ENCODE results near the gene GTSE1. TPM values are rescaled to one million over a fixed set of nuclear protein-coding genes. Genes with fewer than 3 reads are reported as not detected.

Gene GTSE1
- total RNA-seq, 4 donors from 2014 or later: 0.13 to 0.20 (median 0.19) TPM; not detected in 1

DNA sequence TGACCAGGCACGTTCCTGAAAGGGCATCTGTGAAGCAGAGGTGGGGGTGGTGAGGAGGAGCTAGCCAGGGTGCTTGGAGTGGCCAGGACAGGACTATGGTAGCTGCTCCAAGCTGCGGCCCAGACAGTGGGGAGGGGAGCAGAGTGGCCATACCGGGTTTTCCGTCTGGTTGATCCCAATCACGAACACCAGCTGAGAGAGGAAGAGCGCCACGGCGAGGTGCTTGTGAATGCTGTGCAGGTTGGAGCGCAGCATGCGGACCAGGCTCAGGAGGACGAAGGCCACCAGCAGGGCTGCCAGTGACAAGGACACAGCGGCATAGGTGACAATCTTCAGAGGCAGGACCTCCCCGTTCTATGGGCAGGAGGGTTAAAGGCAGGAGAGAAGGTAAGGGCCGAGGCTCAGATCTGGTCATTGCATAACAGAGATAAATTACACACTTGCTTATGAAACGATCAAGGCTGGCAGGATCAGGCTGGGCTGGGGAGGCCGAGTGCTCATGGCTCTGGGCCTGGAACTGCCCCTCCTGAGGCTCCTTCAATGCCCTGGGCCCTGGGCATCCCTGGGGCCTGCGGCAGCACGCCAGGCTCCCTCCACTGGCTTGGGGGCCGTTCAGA is 80.3 kb downstream of the GTSE1 start:
- 83 to 96% methylated on average over 1 to 11 of the region's 19 CpGs for WGBS, 2 donors (ENCODE audit: low coverage in 1 of 2)
- H3K27ac ChIP-seq: no peak overlapping the region

GRCh38 chr22:46377525-46378425 is 81.1 kb downstream of the GTSE1 start:
- H3K4me1 ChIP-seq: no peaks in the 10 kb centered on the region
- H3K36me3 ChIP-seq: no peaks in the 10 kb centered on the region
- ATAC-seq: no peak
- WGBS, 2 donors (ENCODE audit: low coverage in 1 of 2): 61 to 100% methylated on average over 1 to 7 of the region's 27 CpGs
- no peak overlapping the region for H3K27ac ChIP-seq
- TF ChIP-seq POLR2A (IDR thresholded peaks at IDR 0.05) (no peak), EP300 (IDR thresholded peaks at IDR 0.05) (no peak), POLR2AphosphoS5 (IDR thresholded peaks at IDR 0.05) (no peak)
- TF ChIP-seq, protein P1, sequence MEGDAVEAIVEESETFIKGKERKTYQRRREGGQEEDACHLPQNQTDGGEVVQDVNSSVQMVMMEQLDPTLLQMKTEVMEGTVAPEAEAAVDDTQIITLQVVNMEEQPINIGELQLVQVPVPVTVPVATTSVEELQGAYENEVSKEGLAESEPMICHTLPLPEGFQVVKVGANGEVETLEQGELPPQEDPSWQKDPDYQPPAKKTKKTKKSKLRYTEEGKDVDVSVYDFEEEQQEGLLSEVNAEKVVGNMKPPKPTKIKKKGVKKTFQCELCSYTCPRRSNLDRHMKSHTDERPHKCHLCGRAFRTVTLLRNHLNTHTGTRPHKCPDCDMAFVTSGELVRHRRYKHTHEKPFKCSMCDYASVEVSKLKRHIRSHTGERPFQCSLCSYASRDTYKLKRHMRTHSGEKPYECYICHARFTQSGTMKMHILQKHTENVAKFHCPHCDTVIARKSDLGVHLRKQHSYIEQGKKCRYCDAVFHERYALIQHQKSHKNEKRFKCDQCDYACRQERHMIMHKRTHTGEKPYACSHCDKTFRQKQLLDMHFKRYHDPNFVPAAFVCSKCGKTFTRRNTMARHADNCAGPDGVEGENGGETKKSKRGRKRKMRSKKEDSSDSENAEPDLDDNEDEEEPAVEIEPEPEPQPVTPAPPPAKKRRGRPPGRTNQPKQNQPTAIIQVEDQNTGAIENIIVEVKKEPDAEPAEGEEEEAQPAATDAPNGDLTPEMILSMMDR (IDR thresholded peaks at IDR 0.05): no peak
- H3K4me3 ChIP-seq: no peak overlapping the region
- H3K9me3 ChIP-seq: peaks cover 0 to 19% (median 0%) of the 10 kb centered on the region in 3 donors
- H3K27me3 ChIP-seq: peaks cover 16% of the 10 kb centered on the region

More for the DNA sequence above, 80.3 kb downstream of the GTSE1 start:
- Histone ChIP-seq H3K36me3 (no peaks in the 10 kb centered on the region), H3K4me1 (no peaks in the 10 kb centered on the region), H3K4me3 (no peak overlapping the region), H3K9me3 (peaks cover 0 to 19% (median 0%) of the 10 kb centered on the region in 3 donors), H3K27me3 (peaks cover 18% of the 10 kb centered on the region)
- TF ChIP-seq POLR2A (IDR thresholded peaks at IDR 0.05): no peak
- no peak for TF ChIP-seq POLR2AphosphoS5 (IDR thresholded peaks at IDR 0.05)
- TF ChIP-seq, protein P1 (IDR thresholded peaks at IDR 0.05): no peak
- no peak for TF ChIP-seq EP300 (IDR thresholded peaks at IDR 0.05)
- no peak for ATAC-seq

DNA sequence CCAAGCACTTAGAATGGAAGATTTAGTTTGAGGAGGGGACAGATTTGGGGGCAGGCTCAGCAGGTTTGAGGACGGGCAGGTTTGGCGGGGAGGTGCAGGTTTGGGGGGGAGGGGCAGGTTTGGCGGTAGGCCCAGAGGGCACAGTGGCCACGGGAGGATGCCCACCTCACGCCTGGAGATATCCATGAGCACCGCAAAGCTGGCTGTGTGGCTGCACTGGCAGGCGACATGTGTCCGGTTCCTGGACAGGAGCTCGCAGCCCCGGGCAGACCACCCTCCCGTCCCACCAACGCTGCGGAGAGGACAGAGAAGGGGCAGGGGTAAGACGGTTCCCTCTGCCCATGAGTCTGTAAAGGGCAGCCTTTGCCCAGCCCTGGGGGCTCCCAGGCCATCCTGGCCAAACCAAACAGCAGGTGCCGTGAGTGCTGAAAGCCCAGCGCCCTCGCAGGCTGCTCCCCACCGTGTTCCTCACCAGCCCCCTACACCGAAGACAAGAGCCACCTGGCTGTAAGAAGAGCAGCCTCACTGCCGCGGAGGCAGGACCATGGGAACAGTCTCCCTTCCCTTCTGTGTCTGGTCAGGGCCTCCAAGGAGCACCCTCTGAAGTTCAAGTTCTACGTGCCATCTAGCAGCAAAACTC is 81.9 kb downstream of the GTSE1 start:
- H3K27ac ChIP-seq: no peak overlapping the region
- WGBS, 2 donors (ENCODE audit: low coverage in 1 of 2): 80 to 100% methylated on average over 1 to 8 of the region's 22 CpGs

DNA sequence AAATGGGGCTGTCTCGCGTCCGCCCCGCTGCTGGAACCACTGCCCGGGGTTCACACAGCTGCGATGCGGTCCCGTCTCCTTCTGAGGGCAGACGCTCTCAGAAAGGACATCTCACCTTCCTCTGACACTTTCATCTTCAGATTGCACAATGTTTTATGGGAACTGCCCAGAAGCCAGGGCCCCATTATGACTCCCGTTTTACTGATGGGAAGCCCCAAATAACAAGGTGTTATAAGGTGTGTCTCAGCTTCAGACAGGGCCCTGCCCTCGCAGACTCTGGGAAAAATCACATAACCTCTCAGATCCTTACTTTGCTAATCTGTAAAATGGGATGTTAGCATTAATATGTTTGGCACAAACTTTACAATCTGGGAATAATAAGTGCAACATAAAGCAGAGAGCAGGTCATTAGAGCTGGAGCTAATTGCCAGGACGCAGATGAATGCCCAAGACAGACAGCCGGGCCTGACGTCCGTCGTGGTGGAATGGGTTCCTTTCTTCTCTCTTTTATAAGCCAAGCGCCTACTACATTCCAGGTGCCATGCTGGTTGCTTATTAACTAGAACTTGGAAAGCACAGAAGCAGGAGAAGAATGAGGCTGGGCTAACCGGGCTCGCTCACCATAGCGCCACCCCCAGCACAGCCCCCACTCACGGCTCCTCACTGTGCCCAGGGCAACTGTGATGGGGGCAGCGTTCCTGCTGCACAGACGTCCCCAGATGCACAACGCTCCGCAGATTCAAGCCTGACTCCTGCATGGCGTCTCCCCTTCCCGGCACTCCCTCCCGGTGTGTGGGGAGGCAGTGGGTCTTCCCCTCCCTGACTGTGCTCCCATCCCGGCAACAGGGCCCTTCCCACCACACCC is 82.6 kb downstream of the GTSE1 start:
- H3K36me3 ChIP-seq: no peaks in the 10 kb centered on the region
- no peaks in the 10 kb centered on the region for H3K4me1 ChIP-seq
- peaks cover 2% of the 10 kb centered on the region for H3K27me3 ChIP-seq
- H3K27ac ChIP-seq: no peak overlapping the region
- no peak overlapping the region for H3K4me3 ChIP-seq
- ATAC-seq: no peak
- H3K9me3 ChIP-seq: peaks cover 0 to 19% (median 0%) of the 10 kb centered on the region in 3 donors
- TF ChIP-seq POLR2AphosphoS5 (IDR thresholded peaks at IDR 0.05) (no peak), EP300 (IDR thresholded peaks at IDR 0.05) (no peak), POLR2A (IDR thresholded peaks at IDR 0.05) (no peak)
- TF ChIP-seq, protein P1 (IDR thresholded peaks at IDR 0.05): no peak
- WGBS, 2 donors (ENCODE audit: low coverage in 1 of 2): 72 to 82% methylated on average over 10 to 18 of the region's 29 CpGs

More for the DNA sequence above, 81.9 kb downstream of the GTSE1 start:
- Histone ChIP-seq H3K4me3 (no peak overlapping the region), H3K4me1 (no peaks in the 10 kb centered on the region), H3K9me3 (peaks cover 0 to 19% (median 0%) of the 10 kb centered on the region in 3 donors), H3K27me3 (peaks cover 8% of the 10 kb centered on the region), H3K36me3 (no peaks in the 10 kb centered on the region)
- TF ChIP-seq EP300 (IDR thresholded peaks at IDR 0.05) (no peak), POLR2A (IDR thresholded peaks at IDR 0.05) (no peak), POLR2AphosphoS5 (IDR thresholded peaks at IDR 0.05) (no peak)
- TF ChIP-seq, protein P1 (IDR thresholded peaks at IDR 0.05): no peak
- no peak for ATAC-seq

Data from gastroesophageal sphincter (tissue), 4 donors.